HL-60 (cell line): ENCODE data around the gene DNAJC2.
A peak's percentile ranks its signal among the peaks of the same experiment; 100 is the strongest.

ENCODE experiments used
- DNase-seq, 2 experiments: peaks; one replicate each; pipeline ENCODE4 v3.0.0-alpha.2; 2010 to 2020; ENCODE audit warnings: low read depth in 1 of 2, low spot score in 1 of 2
- H3K27ac ChIP-seq: fragments of 250-450 bp; sonication (Bioruptor Pico); replicated peaks from 2 replicates; pipeline ENCODE4 v1.5.1; 2020; ENCODE audit warnings: mild to moderate bottlenecking, moderate library complexity
- H3K27me3 ChIP-seq: fragments of 250-450 bp; sonication (Bioruptor Pico); 2 replicates; pipeline ENCODE4 v1.5.1; 2021; ENCODE audit warnings: mild to moderate bottlenecking, moderate library complexity; ENCODE audit not compliant: insufficient read depth, poor library complexity, severe bottlenecking
- H3K4me3 ChIP-seq: replicated peaks from 2 replicates; pipeline ENCODE4 v1.5.1; 2011; ENCODE audit warnings: mild to moderate bottlenecking, control low read depth, low read length; ENCODE audit not compliant: insufficient read depth
- GABPA ChIP-seq: IDR thresholded peaks from 2 replicates; pipeline ENCODE4 v1.6.1; 2012; ENCODE audit warnings: low read depth
- POLR2AphosphoS5 ChIP-seq: IDR thresholded peaks from 2 replicates; pipeline ENCODE4 v1.6.1; 2012; ENCODE audit warnings: low read depth
- SPI1 ChIP-seq: IDR thresholded peaks from 2 replicates; pipeline ENCODE4 v1.6.1; 2012; ENCODE audit warnings: low read depth, mild to moderate bottlenecking, borderline replicate concordance
- TF ChIP-seq, protein P1 (sequence below): IDR thresholded peaks from one replicate; pipeline ENCODE4 v1.5.1; 2011; ENCODE audit warnings: low read length, control low read depth, inconsistent platforms; ENCODE audit not compliant: insufficient read depth
- TF ChIP-seq, protein P2 (sequence below): IDR thresholded peaks from 2 replicates; pipeline ENCODE4 v1.6.1; 2012; ENCODE audit warnings: low read depth; ENCODE audit not compliant: insufficient replicate concordance

The DNAJC2 gene

GRCh38 chr7:103346396-103346795, 1.8 kb upstream of the DNAJC2 start:
- Histone ChIP-seq H3K27me3 (no peaks in the 10 kb centered on the region), H3K4me3 (no peak overlapping the region), H3K27ac (0 out of 2 replicates have a peak overlapping the region, but pooled peaks have one; percentile 86)
- no peak for DNase-seq
- TF ChIP-seq POLR2AphosphoS5 (no peak), SPI1 (no peak), GABPA (no peak)
- TF ChIP-seq, protein P1, sequence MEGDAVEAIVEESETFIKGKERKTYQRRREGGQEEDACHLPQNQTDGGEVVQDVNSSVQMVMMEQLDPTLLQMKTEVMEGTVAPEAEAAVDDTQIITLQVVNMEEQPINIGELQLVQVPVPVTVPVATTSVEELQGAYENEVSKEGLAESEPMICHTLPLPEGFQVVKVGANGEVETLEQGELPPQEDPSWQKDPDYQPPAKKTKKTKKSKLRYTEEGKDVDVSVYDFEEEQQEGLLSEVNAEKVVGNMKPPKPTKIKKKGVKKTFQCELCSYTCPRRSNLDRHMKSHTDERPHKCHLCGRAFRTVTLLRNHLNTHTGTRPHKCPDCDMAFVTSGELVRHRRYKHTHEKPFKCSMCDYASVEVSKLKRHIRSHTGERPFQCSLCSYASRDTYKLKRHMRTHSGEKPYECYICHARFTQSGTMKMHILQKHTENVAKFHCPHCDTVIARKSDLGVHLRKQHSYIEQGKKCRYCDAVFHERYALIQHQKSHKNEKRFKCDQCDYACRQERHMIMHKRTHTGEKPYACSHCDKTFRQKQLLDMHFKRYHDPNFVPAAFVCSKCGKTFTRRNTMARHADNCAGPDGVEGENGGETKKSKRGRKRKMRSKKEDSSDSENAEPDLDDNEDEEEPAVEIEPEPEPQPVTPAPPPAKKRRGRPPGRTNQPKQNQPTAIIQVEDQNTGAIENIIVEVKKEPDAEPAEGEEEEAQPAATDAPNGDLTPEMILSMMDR, result no peak
- TF ChIP-seq, protein P2, sequence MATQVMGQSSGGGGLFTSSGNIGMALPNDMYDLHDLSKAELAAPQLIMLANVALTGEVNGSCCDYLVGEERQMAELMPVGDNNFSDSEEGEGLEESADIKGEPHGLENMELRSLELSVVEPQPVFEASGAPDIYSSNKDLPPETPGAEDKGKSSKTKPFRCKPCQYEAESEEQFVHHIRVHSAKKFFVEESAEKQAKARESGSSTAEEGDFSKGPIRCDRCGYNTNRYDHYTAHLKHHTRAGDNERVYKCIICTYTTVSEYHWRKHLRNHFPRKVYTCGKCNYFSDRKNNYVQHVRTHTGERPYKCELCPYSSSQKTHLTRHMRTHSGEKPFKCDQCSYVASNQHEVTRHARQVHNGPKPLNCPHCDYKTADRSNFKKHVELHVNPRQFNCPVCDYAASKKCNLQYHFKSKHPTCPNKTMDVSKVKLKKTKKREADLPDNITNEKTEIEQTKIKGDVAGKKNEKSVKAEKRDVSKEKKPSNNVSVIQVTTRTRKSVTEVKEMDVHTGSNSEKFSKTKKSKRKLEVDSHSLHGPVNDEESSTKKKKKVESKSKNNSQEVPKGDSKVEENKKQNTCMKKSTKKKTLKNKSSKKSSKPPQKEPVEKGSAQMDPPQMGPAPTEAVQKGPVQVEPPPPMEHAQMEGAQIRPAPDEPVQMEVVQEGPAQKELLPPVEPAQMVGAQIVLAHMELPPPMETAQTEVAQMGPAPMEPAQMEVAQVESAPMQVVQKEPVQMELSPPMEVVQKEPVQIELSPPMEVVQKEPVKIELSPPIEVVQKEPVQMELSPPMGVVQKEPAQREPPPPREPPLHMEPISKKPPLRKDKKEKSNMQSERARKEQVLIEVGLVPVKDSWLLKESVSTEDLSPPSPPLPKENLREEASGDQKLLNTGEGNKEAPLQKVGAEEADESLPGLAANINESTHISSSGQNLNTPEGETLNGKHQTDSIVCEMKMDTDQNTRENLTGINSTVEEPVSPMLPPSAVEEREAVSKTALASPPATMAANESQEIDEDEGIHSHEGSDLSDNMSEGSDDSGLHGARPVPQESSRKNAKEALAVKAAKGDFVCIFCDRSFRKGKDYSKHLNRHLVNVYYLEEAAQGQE, result no peak

DNA sequence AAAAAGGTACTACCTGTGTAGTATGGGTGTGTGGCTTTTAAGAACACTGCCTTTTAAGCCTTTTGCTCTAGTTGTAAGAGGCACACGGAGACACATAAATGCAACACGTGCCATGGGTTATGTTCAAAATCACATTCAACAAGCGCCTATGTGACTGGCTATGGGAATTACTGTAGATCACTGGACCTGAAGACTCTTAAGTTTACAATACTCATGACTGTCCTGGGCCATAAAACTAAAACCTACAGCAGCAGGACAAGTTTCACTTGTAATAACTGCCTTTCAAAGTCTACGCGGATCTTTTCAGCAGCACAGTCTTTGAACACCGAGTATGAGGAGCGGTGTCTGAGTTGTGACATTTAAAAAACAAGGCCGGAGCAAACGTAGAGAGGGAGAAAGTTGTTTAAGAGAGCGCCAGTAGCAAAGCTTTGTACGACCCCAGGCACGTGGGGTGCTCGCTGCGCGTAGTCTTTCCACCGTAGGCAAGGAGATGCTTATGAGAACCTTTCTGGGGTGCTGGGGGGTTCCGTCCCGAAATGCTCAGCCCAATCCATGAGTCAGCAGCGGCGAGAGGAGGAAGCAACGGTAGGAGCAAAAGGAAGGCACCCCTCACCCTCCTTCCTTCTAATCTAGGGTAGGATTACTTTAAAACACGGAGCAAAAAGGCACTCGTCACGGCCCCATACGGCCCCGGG, 662 bp downstream of the DNAJC2 start:
- TF ChIP-seq GABPA (no peak), SPI1 (no peak), POLR2AphosphoS5 (no peak)
- TF ChIP-seq, protein P1, result no peak
- TF ChIP-seq, protein P2, result no peak
- Histone ChIP-seq H3K27me3 (no peaks in the 10 kb centered on the region), H3K27ac (peak overlapping the region; percentile 92), H3K4me3 (peak overlapping the region; percentile 85)
- DNase-seq, result peak; percentile 44 to 56

- no peak for DNase-seq
- Histone ChIP-seq H3K27me3 (no peaks in the 10 kb centered on the region), H3K27ac (peak overlapping the region; percentile 92), H3K4me3 (peak overlapping the region; percentile 85)
- TF ChIP-seq, protein P2, result no peak
- TF ChIP-seq SPI1 (no peak), POLR2AphosphoS5 (no peak), GABPA (no peak)
- TF ChIP-seq, protein P1, result no peak
Measured at GRCh38 chr7:103343332-103343731, 1.2 kb downstream of the DNAJC2 start.
